HL-60 (cell line): ENCODE data around the gene EIF4G1.
"Not testable (repeated sequence)": the region's sequence is repeated elsewhere in the genome, so short reads cannot be mapped to it uniquely, and the experiment has no call there.

Source experiments
- DNase-seq, 2 experiments: peaks; one replicate each; pipeline ENCODE4 v3.0.0-alpha.2; 2010 to 2020; ENCODE audit warnings: low read depth in 1 of 2, low spot score in 1 of 2
- H3K27ac ChIP-seq: fragments of 250-450 bp; sonication (Bioruptor Pico); replicated peaks from 2 replicates; pipeline ENCODE4 v1.5.1; 2020; ENCODE audit warnings: mild to moderate bottlenecking, moderate library complexity
- H3K27me3 ChIP-seq: fragments of 250-450 bp; sonication (Bioruptor Pico); 2 replicates; pipeline ENCODE4 v1.5.1; 2021; ENCODE audit warnings: mild to moderate bottlenecking, moderate library complexity; ENCODE audit not compliant: insufficient read depth, poor library complexity, severe bottlenecking
- H3K4me3 ChIP-seq: replicated peaks from 2 replicates; pipeline ENCODE4 v1.5.1; 2011; ENCODE audit warnings: mild to moderate bottlenecking, control low read depth, low read length; ENCODE audit not compliant: insufficient read depth
- GABPA ChIP-seq: IDR thresholded peaks from 2 replicates; pipeline ENCODE4 v1.6.1; 2012; ENCODE audit warnings: low read depth
- POLR2AphosphoS5 ChIP-seq: IDR thresholded peaks from 2 replicates; pipeline ENCODE4 v1.6.1; 2012; ENCODE audit warnings: low read depth
- SPI1 ChIP-seq: IDR thresholded peaks from 2 replicates; pipeline ENCODE4 v1.6.1; 2012; ENCODE audit warnings: low read depth, mild to moderate bottlenecking, borderline replicate concordance
- TF ChIP-seq, protein P1 (sequence below): IDR thresholded peaks from 2 replicates; pipeline ENCODE4 v1.6.1; 2012; ENCODE audit warnings: low read depth; ENCODE audit not compliant: insufficient replicate concordance
- TF ChIP-seq, protein P2 (sequence below): IDR thresholded peaks from one replicate; pipeline ENCODE4 v1.5.1; 2011; ENCODE audit warnings: low read length, control low read depth, inconsistent platforms; ENCODE audit not compliant: insufficient read depth

Gene EIF4G1

DNA sequence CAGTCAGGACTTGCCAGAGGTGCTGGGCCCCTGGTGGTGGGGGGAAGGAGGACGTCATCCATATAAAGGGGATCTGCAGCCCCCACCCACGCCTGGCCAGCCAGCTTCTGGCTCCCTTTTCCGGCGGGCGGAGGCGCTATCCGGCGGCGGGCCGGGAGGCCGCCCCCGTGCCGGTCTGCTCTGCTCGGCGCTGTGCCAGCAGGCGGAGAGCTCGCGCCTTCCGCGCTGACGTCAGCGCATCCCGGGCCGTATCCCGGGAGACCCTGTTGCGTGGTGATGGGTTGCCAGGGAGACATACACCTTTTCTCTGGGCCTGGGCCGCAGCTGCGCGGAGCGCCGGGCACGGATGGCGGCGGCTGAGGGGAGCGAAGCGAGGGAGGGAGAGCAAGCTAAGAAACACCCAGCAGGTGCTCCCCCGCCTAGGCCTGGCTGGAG is 24.1 kb downstream of the EIF4G1 start:
- TF ChIP-seq POLR2AphosphoS5 (no peak), SPI1 (no peak), GABPA (no peak)
- TF ChIP-seq, protein P1, sequence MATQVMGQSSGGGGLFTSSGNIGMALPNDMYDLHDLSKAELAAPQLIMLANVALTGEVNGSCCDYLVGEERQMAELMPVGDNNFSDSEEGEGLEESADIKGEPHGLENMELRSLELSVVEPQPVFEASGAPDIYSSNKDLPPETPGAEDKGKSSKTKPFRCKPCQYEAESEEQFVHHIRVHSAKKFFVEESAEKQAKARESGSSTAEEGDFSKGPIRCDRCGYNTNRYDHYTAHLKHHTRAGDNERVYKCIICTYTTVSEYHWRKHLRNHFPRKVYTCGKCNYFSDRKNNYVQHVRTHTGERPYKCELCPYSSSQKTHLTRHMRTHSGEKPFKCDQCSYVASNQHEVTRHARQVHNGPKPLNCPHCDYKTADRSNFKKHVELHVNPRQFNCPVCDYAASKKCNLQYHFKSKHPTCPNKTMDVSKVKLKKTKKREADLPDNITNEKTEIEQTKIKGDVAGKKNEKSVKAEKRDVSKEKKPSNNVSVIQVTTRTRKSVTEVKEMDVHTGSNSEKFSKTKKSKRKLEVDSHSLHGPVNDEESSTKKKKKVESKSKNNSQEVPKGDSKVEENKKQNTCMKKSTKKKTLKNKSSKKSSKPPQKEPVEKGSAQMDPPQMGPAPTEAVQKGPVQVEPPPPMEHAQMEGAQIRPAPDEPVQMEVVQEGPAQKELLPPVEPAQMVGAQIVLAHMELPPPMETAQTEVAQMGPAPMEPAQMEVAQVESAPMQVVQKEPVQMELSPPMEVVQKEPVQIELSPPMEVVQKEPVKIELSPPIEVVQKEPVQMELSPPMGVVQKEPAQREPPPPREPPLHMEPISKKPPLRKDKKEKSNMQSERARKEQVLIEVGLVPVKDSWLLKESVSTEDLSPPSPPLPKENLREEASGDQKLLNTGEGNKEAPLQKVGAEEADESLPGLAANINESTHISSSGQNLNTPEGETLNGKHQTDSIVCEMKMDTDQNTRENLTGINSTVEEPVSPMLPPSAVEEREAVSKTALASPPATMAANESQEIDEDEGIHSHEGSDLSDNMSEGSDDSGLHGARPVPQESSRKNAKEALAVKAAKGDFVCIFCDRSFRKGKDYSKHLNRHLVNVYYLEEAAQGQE = no peak
- TF ChIP-seq, protein P2, sequence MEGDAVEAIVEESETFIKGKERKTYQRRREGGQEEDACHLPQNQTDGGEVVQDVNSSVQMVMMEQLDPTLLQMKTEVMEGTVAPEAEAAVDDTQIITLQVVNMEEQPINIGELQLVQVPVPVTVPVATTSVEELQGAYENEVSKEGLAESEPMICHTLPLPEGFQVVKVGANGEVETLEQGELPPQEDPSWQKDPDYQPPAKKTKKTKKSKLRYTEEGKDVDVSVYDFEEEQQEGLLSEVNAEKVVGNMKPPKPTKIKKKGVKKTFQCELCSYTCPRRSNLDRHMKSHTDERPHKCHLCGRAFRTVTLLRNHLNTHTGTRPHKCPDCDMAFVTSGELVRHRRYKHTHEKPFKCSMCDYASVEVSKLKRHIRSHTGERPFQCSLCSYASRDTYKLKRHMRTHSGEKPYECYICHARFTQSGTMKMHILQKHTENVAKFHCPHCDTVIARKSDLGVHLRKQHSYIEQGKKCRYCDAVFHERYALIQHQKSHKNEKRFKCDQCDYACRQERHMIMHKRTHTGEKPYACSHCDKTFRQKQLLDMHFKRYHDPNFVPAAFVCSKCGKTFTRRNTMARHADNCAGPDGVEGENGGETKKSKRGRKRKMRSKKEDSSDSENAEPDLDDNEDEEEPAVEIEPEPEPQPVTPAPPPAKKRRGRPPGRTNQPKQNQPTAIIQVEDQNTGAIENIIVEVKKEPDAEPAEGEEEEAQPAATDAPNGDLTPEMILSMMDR = no peak
- Histone ChIP-seq H3K4me3 (no peak overlapping the region), H3K27me3 (no peaks in the 10 kb centered on the region), H3K27ac (no peak overlapping the region)
- DNase-seq = no peak

DNA sequence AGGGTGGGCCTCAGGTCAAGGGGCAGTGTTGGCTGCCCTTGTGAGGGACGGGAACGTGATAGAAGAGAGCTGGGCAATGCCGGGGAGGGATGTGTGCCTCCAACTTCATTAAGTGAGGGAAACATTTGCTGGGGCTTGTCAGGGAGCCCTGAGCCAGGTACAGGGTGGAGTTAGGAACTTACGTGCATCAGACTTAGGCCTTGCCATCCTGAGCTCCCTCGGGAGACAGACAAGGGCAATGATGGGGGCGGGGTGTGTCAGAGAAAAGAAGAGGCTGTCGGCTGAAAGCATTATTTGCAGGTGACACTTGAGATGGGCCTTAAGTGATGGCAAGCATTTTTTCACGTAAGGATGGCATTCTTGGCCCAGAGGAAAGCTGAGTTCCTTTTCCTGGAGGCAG is 24.6 kb downstream of the EIF4G1 start:
- no peak overlapping the region for H3K4me3 ChIP-seq
- no peak for DNase-seq

DNA sequence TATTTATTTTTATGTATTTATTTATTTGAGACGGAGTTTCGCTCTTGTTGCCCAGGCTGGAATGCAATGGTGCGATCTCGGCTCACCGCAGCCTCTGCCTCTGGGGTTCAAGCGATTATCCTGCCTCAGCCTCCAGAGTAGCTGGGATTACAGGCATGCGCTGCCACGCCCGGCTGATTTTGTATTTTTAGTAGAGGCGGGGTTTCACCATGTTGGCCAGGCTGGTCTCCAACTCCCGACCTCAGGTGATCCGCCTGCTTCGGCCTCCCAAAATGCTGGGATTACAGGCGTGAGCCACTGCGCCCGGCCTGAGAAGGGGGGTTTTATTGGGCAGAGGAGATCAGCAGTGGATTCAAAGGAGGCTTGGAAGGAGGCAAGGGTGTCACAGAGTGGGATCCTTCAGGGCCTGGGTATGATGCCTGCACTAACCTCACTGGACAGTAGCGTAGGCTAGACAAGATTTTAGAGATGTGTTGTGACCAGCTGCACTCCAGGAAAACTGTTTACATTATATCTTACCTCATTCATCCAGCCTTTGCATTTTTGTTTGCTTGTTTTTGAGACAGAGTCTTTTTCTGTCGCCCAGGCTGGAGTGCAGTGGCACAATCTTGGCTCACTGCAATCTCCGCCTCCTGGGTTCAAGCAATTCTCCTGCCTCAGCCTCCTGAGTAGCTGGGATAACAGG is 25.2 kb downstream of the EIF4G1 start:
- DNase-seq, H3K4me3 ChIP-seq, H3K27ac ChIP-seq, H3K27me3 ChIP-seq: not testable (repeated sequence)

More for the DNA sequence above, 24.6 kb downstream of the EIF4G1 start:
- H3K27me3 ChIP-seq = no peaks in the 10 kb centered on the region
- no peak for TF ChIP-seq GABPA
- TF ChIP-seq, protein P2 = no peak
- TF ChIP-seq POLR2AphosphoS5 = no peak
- TF ChIP-seq, protein P1 = no peak
- H3K27ac ChIP-seq = no peak overlapping the region

DNA sequence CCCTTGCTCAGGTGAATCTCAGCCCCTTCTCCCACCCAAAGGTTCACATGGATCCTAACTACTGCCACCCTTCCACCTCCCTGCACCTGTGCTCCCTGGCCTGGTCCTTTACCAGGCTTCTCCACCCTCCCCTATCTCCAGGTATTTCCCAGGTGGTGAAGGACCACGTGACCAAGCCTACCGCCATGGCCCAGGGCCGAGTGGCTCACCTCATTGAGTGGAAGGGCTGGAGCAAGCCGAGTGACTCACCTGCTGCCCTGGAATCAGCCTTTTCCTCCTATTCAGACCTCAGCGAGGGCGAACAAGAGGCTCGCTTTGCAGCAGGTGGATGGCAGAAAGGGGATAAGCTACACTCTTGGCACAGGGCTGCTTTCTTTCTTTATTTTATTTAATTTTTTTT is 27.5 kb downstream of the EIF4G1 start:
- TF ChIP-seq POLR2AphosphoS5 (no peak), GABPA (no peak), SPI1 (no peak)
- TF ChIP-seq, protein P1 = no peak
- TF ChIP-seq, protein P2 = no peak
- no peak for DNase-seq

More for the DNA sequence above, 27.5 kb downstream of the EIF4G1 start:
- no peaks in the 10 kb centered on the region for H3K27me3 ChIP-seq
- no peak overlapping the region for H3K27ac ChIP-seq
- no peak overlapping the region for H3K4me3 ChIP-seq
